Activated naive CD4-positive, alpha-beta T cell (primary cell): ENCODE results near the gene SOHLH1.

Source experiments
- DNase-seq, 4 experiments: peaks; one replicate each; lab custom pipeline; 2025; lab: John Stamatoyannopoulos, UW

SOHLH1 gene

GRCh38 chr9:135729480-135729879 is 30.2 kb upstream of the SOHLH1 start:
- DNase-seq: no peak

GRCh38 chr9:135728436-135729110 is 29.3 kb upstream of the SOHLH1 start:
- no peak for DNase-seq

DNA sequence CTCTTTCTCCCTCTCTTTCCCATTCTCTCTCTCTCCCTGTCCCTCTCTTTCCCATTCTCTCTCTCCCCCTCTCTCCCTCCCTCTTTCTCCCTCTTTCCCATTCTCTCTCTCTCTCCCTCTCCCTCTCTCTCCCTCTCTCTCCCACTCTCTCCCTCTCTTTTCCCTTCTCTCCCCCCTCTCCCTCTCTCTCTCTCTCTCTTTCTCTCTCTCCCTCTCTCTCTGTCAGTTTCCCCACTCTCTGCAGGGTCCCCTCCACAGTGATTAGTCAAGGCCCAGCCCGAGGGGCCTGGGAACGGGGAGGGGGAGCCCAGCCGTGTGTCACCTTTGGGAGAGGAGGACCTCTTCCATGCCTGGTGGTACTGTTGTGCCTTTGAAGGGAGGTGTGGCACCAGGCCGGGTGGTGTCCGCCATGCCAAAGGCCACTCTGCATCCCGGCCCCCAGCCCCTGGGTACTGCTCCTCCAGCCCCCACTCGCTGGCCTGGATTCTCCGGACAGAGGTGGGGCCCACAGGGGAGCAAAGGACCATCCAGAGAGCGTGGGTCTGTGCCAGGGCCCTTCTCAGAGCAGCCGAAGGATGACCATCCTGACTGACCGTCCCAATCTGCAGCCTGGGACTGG is 28.1 kb upstream of the SOHLH1 start:
- DNase-seq: no peak

DNA sequence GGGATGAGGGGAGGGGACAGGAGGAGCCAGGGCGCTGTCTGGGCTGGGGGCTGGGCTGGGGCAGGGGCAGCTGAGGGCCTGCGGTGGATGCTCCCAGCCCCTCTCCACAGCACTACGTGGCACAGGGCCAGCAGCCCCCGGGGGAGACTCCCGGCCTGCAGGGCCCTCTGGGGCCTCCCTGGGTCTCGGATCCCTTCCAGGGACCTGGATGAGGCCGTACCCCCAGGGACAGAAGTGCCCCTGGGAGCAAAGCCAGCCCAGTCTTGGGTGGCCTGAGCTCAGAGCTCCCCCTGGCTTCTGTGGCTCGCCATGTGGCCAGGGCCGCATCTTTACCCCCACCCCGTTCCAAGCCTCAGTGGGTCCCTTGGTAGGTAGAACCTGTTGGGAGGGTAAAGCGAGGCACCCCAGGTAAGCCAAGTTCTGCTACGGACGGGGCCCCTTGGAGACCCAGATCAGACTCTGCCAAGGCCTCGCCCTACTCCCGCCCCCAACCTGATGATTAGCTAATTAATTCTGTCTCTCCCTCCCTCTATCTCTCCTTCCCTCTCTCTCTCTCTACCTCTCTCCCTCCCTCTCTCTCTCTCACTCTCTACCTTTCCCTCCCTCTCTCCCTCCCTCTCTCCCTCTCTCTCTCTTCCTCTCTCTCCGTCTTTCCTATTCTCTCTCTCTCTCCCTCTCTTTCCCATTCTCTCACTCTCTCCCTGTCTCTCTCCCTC is 27.0 kb upstream of the SOHLH1 start:
- no peak for DNase-seq

DNA sequence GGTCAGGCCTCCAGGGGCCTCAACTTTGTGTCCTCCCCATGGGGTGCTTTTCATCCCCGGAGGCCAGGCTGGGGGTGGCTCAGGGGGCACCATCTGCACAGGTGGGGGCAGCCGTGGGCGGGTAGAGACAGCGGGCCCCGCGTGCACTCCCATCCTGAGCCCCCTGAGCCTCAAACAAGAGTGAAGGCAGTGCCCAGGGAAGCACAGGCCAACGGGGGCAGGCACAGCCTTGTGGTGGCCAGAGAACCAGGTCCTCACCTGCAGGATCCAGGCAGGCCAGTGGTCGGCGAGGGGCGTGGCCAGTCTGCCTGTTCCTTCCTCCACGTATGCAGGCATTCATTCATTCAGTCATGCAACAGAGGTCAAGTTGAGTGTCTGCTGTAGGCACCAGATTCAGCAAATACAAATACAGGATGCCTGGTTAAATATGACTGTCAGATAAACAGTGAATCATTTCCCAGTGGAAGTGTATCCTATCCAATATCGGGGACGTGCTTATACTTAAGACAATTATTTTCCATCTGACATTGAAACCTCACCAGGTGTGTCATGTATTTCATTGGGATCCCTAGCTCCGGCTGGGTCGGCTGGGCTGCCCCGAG is 25.0 kb upstream of the SOHLH1 start:
- no peak for DNase-seq

GRCh38 chr9:135722365-135722764 is 23.1 kb upstream of the SOHLH1 start:
- DNase-seq: no peak

- no peak for DNase-seq
These were observed 20.2 kb upstream of the SOHLH1 start for GRCh38 chr9:135719472-135719871.

DNA sequence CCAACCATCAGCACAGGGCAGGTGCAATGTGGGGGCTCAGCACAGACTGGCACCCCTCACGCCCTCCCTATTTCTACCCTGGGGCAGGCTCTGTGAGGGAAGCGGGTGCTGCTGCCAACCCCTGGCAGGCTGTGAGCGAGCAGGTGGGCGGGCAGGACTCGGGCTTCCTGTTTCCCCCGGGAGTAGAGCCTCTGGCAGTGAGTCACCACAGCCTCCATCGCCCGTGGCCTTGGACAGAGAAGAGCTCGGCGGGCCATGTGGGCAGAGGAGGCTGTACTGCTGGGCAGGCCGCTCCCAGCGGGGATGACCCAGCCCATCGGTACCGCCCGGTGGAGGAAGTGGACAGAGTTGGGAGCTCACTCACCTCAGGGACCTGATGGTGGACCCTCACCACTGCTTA is 19.3 kb upstream of the SOHLH1 start:
- no peak for DNase-seq

DNA sequence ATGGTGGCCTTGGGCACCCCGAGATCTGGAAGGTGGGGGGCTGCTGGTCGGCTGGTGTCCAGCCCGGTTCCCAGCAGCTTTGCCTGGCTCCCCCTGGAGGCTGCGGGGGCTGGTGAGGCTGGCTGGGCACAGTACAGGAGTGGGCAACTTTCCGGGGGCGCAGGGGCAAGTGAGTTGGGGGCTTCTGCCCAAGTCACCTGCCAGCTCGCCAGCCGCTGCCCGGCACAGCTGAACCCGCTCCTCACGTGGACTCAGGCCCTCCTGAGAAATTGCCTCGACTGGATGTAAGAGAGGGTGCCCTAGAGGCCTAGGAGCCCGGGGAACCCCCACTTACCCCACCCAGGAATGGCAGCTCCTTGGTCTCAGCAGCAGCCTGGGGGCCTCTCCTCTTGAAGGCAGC is 18.1 kb upstream of the SOHLH1 start:
- DNase-seq: no peak

GRCh38 chr9:135716045-135716444 is 16.8 kb upstream of the SOHLH1 start:
- DNase-seq: no peak

DNA sequence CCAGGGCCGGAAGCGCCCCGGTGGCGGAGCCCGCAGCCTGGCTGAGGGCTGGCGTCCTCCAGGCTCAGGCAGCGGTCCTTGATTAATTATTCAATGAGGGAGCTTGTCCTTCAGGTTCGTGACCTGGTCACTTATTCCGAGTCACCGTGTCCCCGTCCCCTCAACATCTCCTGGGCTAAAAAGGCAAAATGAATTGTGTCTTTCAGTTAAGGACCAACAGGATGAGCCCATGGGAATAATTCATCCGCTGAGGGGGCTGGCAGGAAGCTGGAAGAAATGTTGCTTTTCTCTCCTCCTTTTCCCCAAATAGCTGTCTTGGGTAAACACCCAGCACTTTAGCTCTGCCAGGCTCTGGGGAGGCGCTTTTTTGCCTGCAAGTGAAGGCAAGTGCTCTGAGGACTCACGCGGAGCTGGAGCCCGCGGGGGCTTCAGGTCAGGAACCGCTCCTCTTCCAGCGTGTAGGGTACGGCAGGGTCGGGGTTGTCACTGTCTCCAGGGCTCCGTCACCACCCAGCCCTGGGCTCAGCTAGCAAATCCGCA is 15.8 kb upstream of the SOHLH1 start:
- no peak for DNase-seq

- no peak for DNase-seq
These were observed 15.2 kb upstream of the SOHLH1 start for GRCh38 chr9:135714242-135715055.

DNA sequence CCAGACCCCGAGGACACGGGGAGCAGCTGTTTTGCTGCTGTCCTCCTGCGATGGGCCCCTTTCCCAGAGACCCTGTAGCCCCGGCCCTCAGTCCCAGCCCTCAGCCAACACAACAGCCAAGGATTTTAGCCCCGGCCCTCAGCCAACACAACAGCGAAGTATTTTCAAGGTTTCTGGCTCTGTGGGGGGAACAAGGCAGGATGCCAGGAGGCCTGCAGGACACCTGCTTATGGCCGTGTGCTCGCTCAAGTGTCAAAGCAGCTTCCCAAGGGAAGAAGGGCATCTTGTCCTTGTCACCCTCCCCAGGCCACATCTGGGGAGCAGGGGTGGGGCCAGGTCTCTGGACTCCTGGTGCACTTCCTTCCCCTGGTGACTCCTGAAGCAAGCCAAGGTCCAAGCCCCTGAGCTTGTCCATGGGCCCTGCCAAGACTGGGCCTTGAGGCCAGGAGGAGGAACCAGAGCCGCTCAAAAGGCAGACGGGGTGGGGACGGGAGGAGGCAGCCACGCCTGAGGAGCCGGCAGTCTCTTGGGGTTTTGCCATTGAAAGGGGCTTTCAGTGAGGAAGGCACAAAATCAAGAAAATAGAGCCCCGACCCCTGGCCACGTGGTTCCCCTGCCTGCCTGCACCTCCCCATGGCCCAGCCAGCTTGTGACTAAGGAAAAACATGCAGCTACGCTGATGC is 13.5 kb upstream of the SOHLH1 start:
- DNase-seq: no peak

GRCh38 chr9:135711881-135712280 is 12.6 kb upstream of the SOHLH1 start:
- DNase-seq: no peak

GRCh38 chr9:135711391-135711790 is 12.1 kb upstream of the SOHLH1 start:
- DNase-seq: no peak

- DNase-seq: no peak
These were observed 8.9 kb upstream of the SOHLH1 start for GRCh38 chr9:135708164-135708563.

- DNase-seq: no peak
These were observed 8.2 kb upstream of the SOHLH1 start for GRCh38 chr9:135707252-135708138.

DNA sequence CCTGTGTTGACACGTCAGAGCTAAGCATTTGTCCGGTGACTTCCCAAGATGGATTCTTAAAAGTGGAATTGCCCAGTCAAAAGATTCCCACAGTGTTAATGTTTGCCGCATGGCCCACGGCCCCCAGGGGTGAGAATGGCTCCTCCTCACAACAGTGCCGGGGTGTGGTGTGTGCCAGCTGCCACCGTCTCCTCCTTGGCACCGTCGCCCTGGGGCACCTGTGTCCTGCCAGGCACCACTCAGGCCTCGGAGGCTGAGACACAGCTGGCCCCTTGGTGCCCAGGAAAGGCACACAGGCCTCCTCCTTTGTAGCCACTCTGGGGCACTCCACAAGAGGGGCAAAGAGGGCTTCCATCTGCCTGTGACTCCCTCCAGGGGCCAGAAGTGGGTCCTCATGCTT is 7.0 kb upstream of the SOHLH1 start:
- no peak for DNase-seq

DNA sequence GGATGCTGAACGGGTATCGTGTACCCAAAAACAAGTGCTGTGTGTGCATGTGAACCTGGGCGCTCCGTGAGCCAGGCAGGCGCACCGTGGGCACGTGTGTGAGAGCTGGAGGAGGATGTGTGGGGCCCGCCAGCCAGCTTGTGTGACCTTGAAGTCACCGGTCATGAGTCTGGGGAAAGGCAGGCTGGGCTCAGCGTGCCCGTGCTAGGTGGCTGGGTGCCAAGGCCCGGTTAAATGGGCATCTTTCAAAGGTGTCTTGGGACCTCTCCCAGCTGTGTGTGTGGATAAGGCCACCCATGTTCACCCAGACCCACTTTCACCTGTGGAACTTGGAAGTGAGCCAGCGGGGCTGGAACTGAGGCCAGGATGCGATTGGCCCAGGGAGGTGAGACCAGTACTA is 6.1 kb upstream of the SOHLH1 start:
- no peak for DNase-seq

GRCh38 chr9:135704483-135704882 is 5.2 kb upstream of the SOHLH1 start:
- DNase-seq: no peak
